GM12891 (cell line): Measurements from ENCODE around the gene RCBTB1.

Source experiments
- POLR2A ChIP-seq: IDR thresholded peaks from 2 replicates; pipeline ENCODE4 v1.6.1; 2011; ENCODE audit warnings: low read depth, low read length, control low read depth
- POLR2AphosphoS5 ChIP-seq: IDR thresholded peaks from 2 replicates; pipeline ENCODE4 v1.6.1; 2011; ENCODE audit warnings: low read depth, low read length, control low read depth
- POU2F2 ChIP-seq: IDR thresholded peaks from 2 replicates; pipeline ENCODE4 v1.6.1; 2011; ENCODE audit warnings: low read depth, mild to moderate bottlenecking, control low read depth, low read length, moderate library complexity
- TAF1 ChIP-seq: IDR thresholded peaks from 2 replicates; pipeline ENCODE4 v1.6.1; 2011; ENCODE audit warnings: low read depth, low read length, control low read depth

- no peak for TF ChIP-seq POLR2A
- no peak for TF ChIP-seq TAF1
- TF ChIP-seq POLR2AphosphoS5 = no peak
- no peak for TF ChIP-seq POU2F2
Observed at GRCh38 chr13:49622174-49622946, 37.0 kb upstream of the RCBTB1 start.
